Spleen (tissue), 11 donors: ENCODE measurements around the gene ATXN1. TPM values are rescaled to one million over a fixed set of nuclear protein-coding genes. Genes with fewer than 3 reads are reported as not detected.
A peak's percentile ranks its signal among the peaks of the same experiment; 100 is the strongest.
"Not testable (repeated sequence)": the region's sequence is repeated elsewhere in the genome, so short reads cannot be mapped to it uniquely, and the experiment has no call there.

Experiments used
- DNase-seq: peaks from one replicate; pipeline ENCODE4 v3.0.0-alpha.2; 2020
- H3K27ac ChIP-seq, 8 donors: fragments of 200-600 bp; sonication (generic) in 7 of 8; 1 replicate in 4 of 8; 2 replicates in 4 of 8; pipeline versions ENCODE4 v1.5.0 to v1.8.0; 2016 to 2021; ENCODE audit warnings: inconsistent platforms in 4 of 8, mild to moderate bottlenecking in 4 of 8, moderate library complexity in 1 of 8
- H3K27me3 ChIP-seq, 7 donors: fragments of 200-600 bp; sonication (generic) in 6 of 7; replicated peaks in 1 of 7; 1 replicate in 4 of 7; 2 replicates in 3 of 7; pipeline versions ENCODE4 v1.5.0 to v1.8.0; 2016 to 2021; ENCODE audit warnings: inconsistent platforms in 3 of 7, mild to moderate bottlenecking in 1 of 7
- H3K36me3 ChIP-seq, 6 donors: fragments of 200-600 bp; sonication (generic) in 5 of 6; 1 replicate in 4 of 6; 2 replicates in 2 of 6; pipeline versions ENCODE4 v1.5.0 to v1.8.0; 2016 to 2021; ENCODE audit warnings: inconsistent platforms in 2 of 6
- H3K4me1 ChIP-seq, 6 donors: fragments of 200-600 bp; sonication (generic) in 5 of 6; 1 replicate in 3 of 6; 2 replicates in 3 of 6; pipeline versions ENCODE4 v1.5.0 to v1.8.0; 2016 to 2021; ENCODE audit warnings: inconsistent platforms in 3 of 6
- H3K4me3 ChIP-seq, 8 donors: fragments of 200-600 bp; sonication (generic) in 7 of 8; 1 replicate in 4 of 8; 2 replicates in 4 of 8; pipeline versions ENCODE4 v1.5.0 to v1.8.0; 2016 to 2021; ENCODE audit warnings: inconsistent platforms in 4 of 8, mild to moderate bottlenecking in 4 of 8, moderate library complexity in 2 of 8
- H3K9me3 ChIP-seq, 8 donors: fragments of 200-600 bp; sonication (generic) in 7 of 8; 1 replicate in 4 of 8; 2 replicates in 4 of 8; pipeline versions ENCODE4 v1.5.0 to v1.8.0; 2016 to 2021; ENCODE audit warnings: inconsistent platforms in 4 of 8
- POLR2A ChIP-seq, 3 donors: fragments of 450-650 bp; IDR thresholded peaks; one replicate each; pipeline ENCODE4 v1.5.1; 2017; ENCODE audit warnings: antibody characterized with exemption in 3 of 3, mild to moderate bottlenecking in 1 of 3
- POLR2AphosphoS5 ChIP-seq, 3 donors: sonication (generic); formaldehyde crosslinking; IDR thresholded peaks; one replicate each; pipeline ENCODE4 v1.5.1; 2017; ENCODE audit warnings: antibody characterized with exemption in 3 of 3
- WGBS, 5 donors: extraction: QIAGEN DNeasy Blood & Tissue Kit in 3 of 5; methylation state at CpG; one replicate each; pipeline versions ENCODE4 v1.1.5 to v1.1.7; 2013 to 2018; 5-methylcytosine and 5-hydroxymethylcytosine counted together
- intact Hi-C: fragments of 100-400 bp; cut with DNase I; formaldehyde crosslinking; loops from one replicate; pipeline ENCODE4 v1.15.0; 2023; ENCODE audit warnings: low total_unique reads
- polyA plus RNA-seq, 3 donors: library from polyadenylated mRNA; stranded (reverse); fragments of 200-250 nt; gene quantifications; one replicate each; pipeline ENCODE4 v1.2.1, GENCODE V29; 2013
- total RNA-seq, 7 donors: library from RNA; depleted of rRNA in 3 of 7; stranded (reverse); fragments of >200 nt in 3 of 7; fragmentation: NEBNext Ultra II Directional in 4 of 7; extraction: Animal tissue kit (Norgen Biotek cat#: 25700) in 4 of 7; gene quantifications; one replicate each; pipeline versions ENCODE4 v1.1.0 to v1.2.1, GENCODE V29; 2016 to 2021
- TF ChIP-seq, protein P1 (sequence below), 11 experiments: fragments of 200-600 bp in 7 of 11; fragments of 450-650 bp in 4 of 11; sonication (generic) in 4 of 11; IDR thresholded peaks in 8 of 11; conservative IDR thresholded peaks in 3 of 11; 1 replicate in 7 of 11; 2 replicates in 4 of 11; pipeline versions ENCODE4 v1.4.0 to v1.8.0; 2016 to 2021; ENCODE audit warnings: antibody characterized with exemption in 11 of 11, inconsistent platforms in 4 of 11, mild to moderate bottlenecking in 1 of 11
- donor health status: healthy with polysubstance abuse.
- donor health status: DM: no; HTN: no; CAD: no; lungs with moderate emphysema.
- donor health status: DM: no; HTN: no; CAD: no.
- donor health status: Bipolar disorder and iron deficiency.
- donor health status: healthy.
- donor health status: DM: no; HTN: no; CAD: no.
- donor health status: DM: yes; HTN: yes; CAD: no.

The ATXN1 gene
- total and polyA plus RNA-seq, 10 donors = 3.5 to 123 (median 73.9) TPM

DNA sequence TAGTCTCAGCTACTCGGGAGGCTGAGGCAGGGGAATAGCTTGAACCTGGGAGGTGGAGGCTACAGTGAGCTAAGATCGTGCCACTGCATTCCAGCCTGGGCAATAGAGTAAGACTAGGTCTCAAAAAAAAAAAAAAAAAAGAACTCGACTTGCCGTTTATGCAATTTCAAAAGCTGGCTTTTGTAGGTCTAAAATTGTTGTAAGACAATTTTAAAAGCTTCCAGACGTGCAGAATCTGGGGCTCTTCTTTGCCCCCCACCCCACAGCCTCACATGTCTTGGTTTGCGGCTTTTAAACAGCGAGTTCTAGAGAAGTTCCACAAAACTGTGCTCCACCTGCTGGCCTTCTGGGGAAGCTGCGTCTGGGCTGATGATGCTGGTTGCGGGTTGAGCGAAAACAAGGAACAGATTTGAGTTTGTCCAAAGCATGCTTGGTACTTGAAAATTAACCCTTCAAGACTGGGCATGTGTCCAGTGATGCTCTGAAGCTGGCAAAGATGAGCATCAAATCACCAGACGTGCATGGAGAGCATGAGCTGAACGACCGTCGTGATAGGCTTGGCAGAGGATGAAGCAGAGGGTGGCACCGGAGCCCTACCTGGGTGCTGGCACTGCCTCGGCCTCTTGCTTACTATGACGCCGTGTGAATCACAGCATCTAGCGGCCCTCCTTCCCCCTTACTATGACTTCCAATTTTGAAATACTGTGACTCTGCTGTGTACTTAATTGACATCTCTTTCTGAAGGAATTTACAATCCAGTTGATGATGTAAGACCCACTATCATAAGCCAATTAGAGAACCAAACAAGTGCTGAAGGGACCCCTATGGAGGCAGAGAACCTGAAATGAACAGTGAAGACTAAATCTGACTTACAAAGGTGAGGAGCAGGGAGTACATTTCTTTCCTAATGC is 351.5 kb downstream of the ATXN1 start:
- H3K27ac ChIP-seq = no peak overlapping the region
- peaks cover 0 to 5% (median 0%) of the 10 kb centered on the region in 6 donors for H3K36me3 ChIP-seq
- peaks cover 3 to 84% (median 39%) of the 10 kb centered on the region in 6 donors for H3K4me1 ChIP-seq
- 52 to 62% (median 60%) methylated on average over 19 of the region's 19 CpGs for WGBS, 5 donors
- intact Hi-C loops = loop anchor here (5.0 kb wide), 1 partner anchor 77 kb away; no protein-coding TSS in a partner anchor
- TF ChIP-seq, protein P1, sequence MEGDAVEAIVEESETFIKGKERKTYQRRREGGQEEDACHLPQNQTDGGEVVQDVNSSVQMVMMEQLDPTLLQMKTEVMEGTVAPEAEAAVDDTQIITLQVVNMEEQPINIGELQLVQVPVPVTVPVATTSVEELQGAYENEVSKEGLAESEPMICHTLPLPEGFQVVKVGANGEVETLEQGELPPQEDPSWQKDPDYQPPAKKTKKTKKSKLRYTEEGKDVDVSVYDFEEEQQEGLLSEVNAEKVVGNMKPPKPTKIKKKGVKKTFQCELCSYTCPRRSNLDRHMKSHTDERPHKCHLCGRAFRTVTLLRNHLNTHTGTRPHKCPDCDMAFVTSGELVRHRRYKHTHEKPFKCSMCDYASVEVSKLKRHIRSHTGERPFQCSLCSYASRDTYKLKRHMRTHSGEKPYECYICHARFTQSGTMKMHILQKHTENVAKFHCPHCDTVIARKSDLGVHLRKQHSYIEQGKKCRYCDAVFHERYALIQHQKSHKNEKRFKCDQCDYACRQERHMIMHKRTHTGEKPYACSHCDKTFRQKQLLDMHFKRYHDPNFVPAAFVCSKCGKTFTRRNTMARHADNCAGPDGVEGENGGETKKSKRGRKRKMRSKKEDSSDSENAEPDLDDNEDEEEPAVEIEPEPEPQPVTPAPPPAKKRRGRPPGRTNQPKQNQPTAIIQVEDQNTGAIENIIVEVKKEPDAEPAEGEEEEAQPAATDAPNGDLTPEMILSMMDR (IDR thresholded peaks at IDR 0.05 in 8 of 11, conservative IDR thresholded peaks at IDR 0.05 in 3 of 11) = peak; percentile 63 to 82 (median 71)
- TF ChIP-seq POLR2AphosphoS5 (IDR thresholded peaks at IDR 0.05) (no peak), POLR2A (IDR thresholded peaks at IDR 0.05) (no peak)
- H3K9me3 ChIP-seq = no peaks in the 10 kb centered on the region
- peak; percentile 84 for DNase-seq
- no peaks in the 10 kb centered on the region for H3K27me3 ChIP-seq
- H3K4me3 ChIP-seq = peak overlapping the region in 1 of 8 donors; percentile 20

DNA sequence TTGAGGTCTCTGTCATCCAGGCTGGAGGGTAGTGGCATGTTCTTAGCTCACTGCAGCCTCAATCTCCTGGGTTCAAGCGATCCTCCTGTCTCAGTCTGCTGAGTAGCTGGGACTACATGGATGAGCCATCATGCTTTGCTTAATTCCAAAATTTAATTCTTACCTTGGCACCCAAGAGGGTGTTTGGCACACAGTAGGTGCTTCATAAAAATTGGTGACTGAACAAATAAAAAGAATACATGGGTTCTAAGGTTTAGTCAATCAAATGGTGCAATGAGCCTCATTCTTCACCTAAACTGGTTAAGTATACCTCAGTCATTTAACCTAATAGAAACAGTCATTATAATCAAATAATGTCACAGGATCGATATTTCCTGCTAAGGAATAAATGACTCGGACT is 352.5 kb downstream of the ATXN1 start:
- peaks cover 0 to 5% (median 0%) of the 10 kb centered on the region in 6 donors for H3K36me3 ChIP-seq
- no peaks in the 10 kb centered on the region for H3K27me3 ChIP-seq
- 90 to 99% (median 96%) methylated on average over 3 of the region's 3 CpGs for WGBS, 5 donors
- no peaks in the 10 kb centered on the region for H3K9me3 ChIP-seq
- peaks cover 3 to 84% (median 35%) of the 10 kb centered on the region in 6 donors for H3K4me1 ChIP-seq
- no peak for DNase-seq
- TF ChIP-seq POLR2AphosphoS5 (IDR thresholded peaks at IDR 0.05) = no peak
- TF ChIP-seq, protein P1 (IDR thresholded peaks at IDR 0.05 in 8 of 11, conservative IDR thresholded peaks at IDR 0.05 in 3 of 11) = no peak
- no peak for TF ChIP-seq POLR2A (IDR thresholded peaks at IDR 0.05)
- no peak overlapping the region for H3K4me3 ChIP-seq
- no peak overlapping the region for H3K27ac ChIP-seq
- intact Hi-C loops = loop anchor here (5.0 kb wide), 1 partner anchor 76 kb away; no protein-coding TSS in a partner anchor

DNA sequence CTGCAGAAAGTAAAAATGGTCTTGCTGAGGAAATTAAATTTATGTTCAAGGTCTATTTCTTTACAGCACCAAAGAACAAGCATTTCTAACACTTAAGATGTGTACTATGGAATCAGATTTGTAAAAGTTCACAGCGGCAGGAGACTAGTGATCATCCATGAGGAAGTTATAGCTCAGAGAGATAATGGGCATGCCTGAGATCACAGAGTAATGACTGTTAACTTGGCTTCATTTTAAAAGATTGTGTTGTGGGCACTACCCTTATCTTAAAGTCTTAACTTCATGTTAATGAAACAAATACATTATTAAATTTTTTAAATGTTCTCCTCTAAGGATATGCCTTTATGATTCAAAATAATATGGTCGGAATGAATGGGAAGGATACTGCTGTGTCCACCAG is 354.3 kb downstream of the ATXN1 start:
- intact Hi-C loops = loop anchor here (5.0 kb wide), 1 partner anchor 75 kb away; no protein-coding TSS in a partner anchor
- no peak for DNase-seq
- Histone ChIP-seq H3K36me3 (peaks cover 0 to 5% (median 0%) of the 10 kb centered on the region in 6 donors), H3K27ac (peak overlapping the region in 6 of 8 donors; percentile 37 to 78 (median 66)), H3K27me3 (no peaks in the 10 kb centered on the region), H3K4me3 (no peak overlapping the region), H3K4me1 (peaks cover 0 to 81% (median 33%) of the 10 kb centered on the region in 6 donors), H3K9me3 (no peaks in the 10 kb centered on the region)
- WGBS, 5 donors = 75 to 82% (median 81%) methylated on average over 2 of the region's 2 CpGs
- TF ChIP-seq, protein P1 (IDR thresholded peaks at IDR 0.05 in 8 of 11, conservative IDR thresholded peaks at IDR 0.05 in 3 of 11) = no peak
- TF ChIP-seq POLR2AphosphoS5 (IDR thresholded peaks at IDR 0.05) (no peak), POLR2A (IDR thresholded peaks at IDR 0.05) (no peak)

DNA sequence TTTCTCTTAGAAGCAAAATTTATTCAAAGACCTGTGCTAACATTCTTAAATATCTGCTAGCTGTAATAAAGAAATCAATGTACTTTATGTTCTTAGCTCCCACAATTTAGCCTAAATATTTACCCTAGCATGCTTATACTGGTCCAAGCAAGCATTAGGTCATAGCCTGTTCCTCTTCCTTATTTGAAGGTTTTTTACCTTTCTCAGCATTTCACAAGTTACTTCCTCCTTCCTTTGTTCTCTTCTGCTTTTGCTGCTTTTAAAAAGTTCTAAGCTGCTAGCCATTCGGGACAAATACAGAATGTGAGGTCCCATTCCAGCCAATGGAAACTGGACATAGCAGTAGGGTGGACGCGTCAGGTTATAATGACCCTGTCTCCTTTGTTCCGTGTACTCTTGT is 354.7 kb downstream of the ATXN1 start:
- WGBS, 5 donors = 50 to 67% (median 56%) methylated on average over 4 of the region's 4 CpGs
- H3K27me3 ChIP-seq, H3K9me3 ChIP-seq, H3K4me3 ChIP-seq, DNase-seq, H3K36me3 ChIP-seq: not testable (repeated sequence)
- peaks cover 0 to 79% (median 33%) of the 10 kb centered on the region in 6 donors for H3K4me1 ChIP-seq
- intact Hi-C loops = loop anchor here (5.0 kb wide), 1 partner anchor 74 kb away; no protein-coding TSS in a partner anchor
- peak overlapping the region in 7 of 8 donors; percentile 37 to 78 (median 65) for H3K27ac ChIP-seq
